Measurements from ENCODE around the gene OLFM1.

DNA sequence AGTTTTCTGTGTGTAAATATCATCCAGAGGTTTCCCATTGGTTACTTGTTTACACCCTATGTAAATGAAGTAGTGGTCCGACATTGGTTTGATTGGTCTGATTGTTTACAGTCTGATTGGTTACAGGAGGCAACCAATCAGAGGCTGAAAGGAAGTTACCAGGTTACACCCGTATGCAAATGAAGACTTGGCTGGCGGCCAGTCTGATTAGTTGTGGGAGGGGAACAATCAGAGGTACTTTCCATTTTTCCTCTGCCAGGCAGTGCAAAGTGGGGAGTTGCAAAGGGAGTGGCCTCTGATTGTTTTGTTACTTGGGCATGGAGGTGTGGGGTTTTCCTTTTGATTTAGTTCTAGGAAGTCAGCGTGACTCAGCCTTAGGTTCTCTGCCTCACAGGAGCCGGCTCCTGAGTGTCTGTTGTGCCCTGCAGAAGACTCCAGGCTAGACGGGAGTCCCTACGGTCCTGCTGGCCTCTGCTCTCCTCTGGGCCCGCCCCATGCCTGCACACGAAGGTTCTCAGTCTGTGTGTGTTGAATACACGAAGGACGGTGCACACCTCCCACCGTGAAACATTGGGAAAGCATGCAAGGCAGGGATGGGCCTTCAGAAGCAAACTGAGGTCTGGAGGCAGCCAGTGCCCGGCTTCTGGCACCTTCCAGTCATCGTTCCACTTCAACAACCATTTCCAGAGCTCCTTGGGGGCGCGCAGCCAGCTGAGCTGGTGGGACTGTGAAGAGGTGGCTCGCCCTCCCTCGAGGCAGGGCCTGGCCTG is 42.9 kb downstream of the OLFM1 start:
- no peak for TF ChIP-seq POLR2A (IDR thresholded peaks at IDR 0.05)
- TF ChIP-seq, protein P1, sequence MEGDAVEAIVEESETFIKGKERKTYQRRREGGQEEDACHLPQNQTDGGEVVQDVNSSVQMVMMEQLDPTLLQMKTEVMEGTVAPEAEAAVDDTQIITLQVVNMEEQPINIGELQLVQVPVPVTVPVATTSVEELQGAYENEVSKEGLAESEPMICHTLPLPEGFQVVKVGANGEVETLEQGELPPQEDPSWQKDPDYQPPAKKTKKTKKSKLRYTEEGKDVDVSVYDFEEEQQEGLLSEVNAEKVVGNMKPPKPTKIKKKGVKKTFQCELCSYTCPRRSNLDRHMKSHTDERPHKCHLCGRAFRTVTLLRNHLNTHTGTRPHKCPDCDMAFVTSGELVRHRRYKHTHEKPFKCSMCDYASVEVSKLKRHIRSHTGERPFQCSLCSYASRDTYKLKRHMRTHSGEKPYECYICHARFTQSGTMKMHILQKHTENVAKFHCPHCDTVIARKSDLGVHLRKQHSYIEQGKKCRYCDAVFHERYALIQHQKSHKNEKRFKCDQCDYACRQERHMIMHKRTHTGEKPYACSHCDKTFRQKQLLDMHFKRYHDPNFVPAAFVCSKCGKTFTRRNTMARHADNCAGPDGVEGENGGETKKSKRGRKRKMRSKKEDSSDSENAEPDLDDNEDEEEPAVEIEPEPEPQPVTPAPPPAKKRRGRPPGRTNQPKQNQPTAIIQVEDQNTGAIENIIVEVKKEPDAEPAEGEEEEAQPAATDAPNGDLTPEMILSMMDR (IDR thresholded peaks at IDR 0.05), result no peak

Data from body of pancreas (tissue), 4 donors.